H1 (cell line): ENCODE measurements around the gene PKP1.

ENCODE experiments used
- CEBPB ChIP-seq: IDR thresholded peaks from 2 replicates; pipeline ENCODE4 v1.6.1; 2012; ENCODE audit warnings: low read depth, low read length
- CHD1 ChIP-seq: IDR thresholded peaks from 2 replicates; pipeline ENCODE4 v1.6.1; 2012; ENCODE audit warnings: low read depth, low read length, improper control_type of control experiment
- CHD2 ChIP-seq: IDR thresholded peaks from 2 replicates; pipeline ENCODE4 v1.6.1; 2012; ENCODE audit warnings: low read length, improper control_type of control experiment
- EP300 ChIP-seq, 2 experiments: IDR thresholded peaks; 1 replicate in 1 of 2; 2 replicates in 1 of 2; pipeline ENCODE4 v1.6.1; 2011 to 2012; ENCODE audit warnings: low read depth in 2 of 2, low read length in 2 of 2, mild to moderate bottlenecking in 2 of 2, borderline replicate concordance in 1 of 2, inconsistent platforms in 1 of 2, moderate library complexity in 1 of 2
- EZH2 ChIP-seq: fragments of 200-600 bp; sonication (generic); IDR thresholded peaks from 2 replicates; pipeline ENCODE4 v1.7.1; 2012; ENCODE audit warnings: low read depth, mild to moderate bottlenecking, moderate library complexity, low read length, inconsistent platforms; ENCODE audit not compliant: severe bottlenecking
- POLR2A ChIP-seq, 2 experiments: IDR thresholded peaks; 1 replicate in 1 of 2; 2 replicates in 1 of 2; pipeline ENCODE4 v1.6.1; 2011; ENCODE audit warnings: low read depth in 2 of 2, low read length in 2 of 2, mild to moderate bottlenecking in 2 of 2; ENCODE audit errors: control extremely low read depth in 1 of 2
- POLR2AphosphoS5 ChIP-seq: IDR thresholded peaks from 2 replicates; pipeline ENCODE4 v1.6.1; 2011; ENCODE audit warnings: low read depth, low read length
- RAD21 ChIP-seq, 2 experiments: IDR thresholded peaks in 1 of 2; conservative IDR thresholded peaks in 1 of 2; 2 replicates each; pipeline ENCODE4 v1.6.1; 2011; ENCODE audit warnings: low read depth in 2 of 2, low read length in 2 of 2, improper control_type of control experiment in 1 of 2, inconsistent platforms in 1 of 2, mild to moderate bottlenecking in 1 of 2, moderate library complexity in 1 of 2
- SIN3A ChIP-seq, 2 experiments: IDR thresholded peaks in 1 of 2; conservative IDR thresholded peaks in 1 of 2; 2 replicates each; pipeline ENCODE4 v1.6.1; 2011 to 2012; ENCODE audit warnings: low read length in 2 of 2, improper control_type of control experiment in 1 of 2, low read depth in 1 of 2, mild to moderate bottlenecking in 1 of 2
- ZNF274 ChIP-seq: IDR thresholded peaks from 2 replicates; pipeline ENCODE4 v1.7.0; 2012; ENCODE audit warnings: low read length, borderline replicate concordance; ENCODE audit errors: extremely low read depth
- TF ChIP-seq, protein P1 (sequence below), 3 experiments: IDR thresholded peaks; 1 replicate in 2 of 3; 2 replicates in 1 of 3; pipeline versions ENCODE4 v1.5.1 to v1.6.1; 2011; ENCODE audit warnings: low read length in 3 of 3, mild to moderate bottlenecking in 3 of 3, inconsistent platforms in 2 of 3, low read depth in 1 of 3, moderate library complexity in 1 of 3; ENCODE audit not compliant: insufficient read depth in 1 of 3; ENCODE audit errors: control extremely low read depth in 1 of 3

- no peak for TF ChIP-seq POLR2A (IDR thresholded peaks at IDR 0.05; ENCODE audit: control extremely low read depth in 1 of 2, low read depth in 2 of 2, low read length in 2 of 2)
- no peak for TF ChIP-seq CEBPB
- no peak for TF ChIP-seq CHD2
- TF ChIP-seq, protein P1, sequence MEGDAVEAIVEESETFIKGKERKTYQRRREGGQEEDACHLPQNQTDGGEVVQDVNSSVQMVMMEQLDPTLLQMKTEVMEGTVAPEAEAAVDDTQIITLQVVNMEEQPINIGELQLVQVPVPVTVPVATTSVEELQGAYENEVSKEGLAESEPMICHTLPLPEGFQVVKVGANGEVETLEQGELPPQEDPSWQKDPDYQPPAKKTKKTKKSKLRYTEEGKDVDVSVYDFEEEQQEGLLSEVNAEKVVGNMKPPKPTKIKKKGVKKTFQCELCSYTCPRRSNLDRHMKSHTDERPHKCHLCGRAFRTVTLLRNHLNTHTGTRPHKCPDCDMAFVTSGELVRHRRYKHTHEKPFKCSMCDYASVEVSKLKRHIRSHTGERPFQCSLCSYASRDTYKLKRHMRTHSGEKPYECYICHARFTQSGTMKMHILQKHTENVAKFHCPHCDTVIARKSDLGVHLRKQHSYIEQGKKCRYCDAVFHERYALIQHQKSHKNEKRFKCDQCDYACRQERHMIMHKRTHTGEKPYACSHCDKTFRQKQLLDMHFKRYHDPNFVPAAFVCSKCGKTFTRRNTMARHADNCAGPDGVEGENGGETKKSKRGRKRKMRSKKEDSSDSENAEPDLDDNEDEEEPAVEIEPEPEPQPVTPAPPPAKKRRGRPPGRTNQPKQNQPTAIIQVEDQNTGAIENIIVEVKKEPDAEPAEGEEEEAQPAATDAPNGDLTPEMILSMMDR (IDR thresholded peaks at IDR 0.05; ENCODE audit: control extremely low read depth in 1 of 3, insufficient read depth in 1 of 3, low read depth in 1 of 3, low read length in 3 of 3) = no peak
- no peak for TF ChIP-seq SIN3A (conservative IDR thresholded peaks at IDR 0.05 in 1 of 2, IDR thresholded peaks at IDR 0.05 in 1 of 2; ENCODE audit: low read depth in 1 of 2, low read length in 2 of 2)
- TF ChIP-seq EZH2 = no peak
- TF ChIP-seq POLR2AphosphoS5 = no peak
- no peak for TF ChIP-seq CHD1
- TF ChIP-seq ZNF274 = no peak
- no peak for TF ChIP-seq EP300 (IDR thresholded peaks at IDR 0.05; ENCODE audit: borderline replicate concordance in 1 of 2, low read depth in 2 of 2, low read length in 2 of 2)
- no peak for TF ChIP-seq RAD21 (IDR thresholded peaks at IDR 0.05 in 1 of 2, conservative IDR thresholded peaks at IDR 0.05 in 1 of 2; ENCODE audit: low read depth in 2 of 2, low read length in 2 of 2)
Measured at GRCh38 chr1:201330541-201330940, 47.2 kb downstream of the PKP1 start.
